Measurements from ENCODE around the gene TEX2. TPM values are rescaled to one million over a fixed set of nuclear protein-coding genes. Genes with fewer than 3 reads are reported as not detected.

TEX2 gene, protein sequence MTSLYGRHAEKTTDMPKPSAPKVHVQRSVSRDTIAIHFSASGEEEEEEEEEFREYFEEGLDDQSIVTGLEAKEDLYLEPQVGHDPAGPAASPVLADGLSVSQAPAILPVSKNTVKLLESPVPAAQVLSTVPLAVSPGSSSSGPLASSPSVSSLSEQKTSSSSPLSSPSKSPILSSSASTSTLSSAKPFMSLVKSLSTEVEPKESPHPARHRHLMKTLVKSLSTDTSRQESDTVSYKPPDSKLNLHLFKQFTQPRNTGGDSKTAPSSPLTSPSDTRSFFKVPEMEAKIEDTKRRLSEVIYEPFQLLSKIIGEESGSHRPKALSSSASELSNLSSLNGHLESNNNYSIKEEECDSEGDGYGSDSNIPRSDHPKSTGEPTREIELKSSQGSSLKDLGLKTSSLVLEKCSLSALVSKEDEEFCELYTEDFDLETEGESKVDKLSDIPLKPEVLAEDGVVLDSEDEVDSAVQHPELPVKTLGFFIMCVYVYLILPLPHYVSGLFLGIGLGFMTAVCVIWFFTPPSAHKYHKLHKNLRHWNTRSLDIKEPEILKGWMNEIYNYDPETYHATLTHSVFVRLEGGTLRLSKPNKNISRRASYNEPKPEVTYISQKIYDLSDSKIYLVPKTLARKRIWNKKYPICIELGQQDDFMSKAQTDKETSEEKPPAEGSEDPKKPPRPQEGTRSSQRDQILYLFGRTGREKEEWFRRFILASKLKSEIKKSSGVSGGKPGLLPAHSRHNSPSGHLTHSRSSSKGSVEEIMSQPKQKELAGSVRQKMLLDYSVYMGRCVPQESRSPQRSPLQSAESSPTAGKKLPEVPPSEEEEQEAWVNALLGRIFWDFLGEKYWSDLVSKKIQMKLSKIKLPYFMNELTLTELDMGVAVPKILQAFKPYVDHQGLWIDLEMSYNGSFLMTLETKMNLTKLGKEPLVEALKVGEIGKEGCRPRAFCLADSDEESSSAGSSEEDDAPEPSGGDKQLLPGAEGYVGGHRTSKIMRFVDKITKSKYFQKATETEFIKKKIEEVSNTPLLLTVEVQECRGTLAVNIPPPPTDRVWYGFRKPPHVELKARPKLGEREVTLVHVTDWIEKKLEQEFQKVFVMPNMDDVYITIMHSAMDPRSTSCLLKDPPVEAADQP
- 10 to 100 TPM; 15.2 to 15.8 TPM for total RNA-seq

DNA sequence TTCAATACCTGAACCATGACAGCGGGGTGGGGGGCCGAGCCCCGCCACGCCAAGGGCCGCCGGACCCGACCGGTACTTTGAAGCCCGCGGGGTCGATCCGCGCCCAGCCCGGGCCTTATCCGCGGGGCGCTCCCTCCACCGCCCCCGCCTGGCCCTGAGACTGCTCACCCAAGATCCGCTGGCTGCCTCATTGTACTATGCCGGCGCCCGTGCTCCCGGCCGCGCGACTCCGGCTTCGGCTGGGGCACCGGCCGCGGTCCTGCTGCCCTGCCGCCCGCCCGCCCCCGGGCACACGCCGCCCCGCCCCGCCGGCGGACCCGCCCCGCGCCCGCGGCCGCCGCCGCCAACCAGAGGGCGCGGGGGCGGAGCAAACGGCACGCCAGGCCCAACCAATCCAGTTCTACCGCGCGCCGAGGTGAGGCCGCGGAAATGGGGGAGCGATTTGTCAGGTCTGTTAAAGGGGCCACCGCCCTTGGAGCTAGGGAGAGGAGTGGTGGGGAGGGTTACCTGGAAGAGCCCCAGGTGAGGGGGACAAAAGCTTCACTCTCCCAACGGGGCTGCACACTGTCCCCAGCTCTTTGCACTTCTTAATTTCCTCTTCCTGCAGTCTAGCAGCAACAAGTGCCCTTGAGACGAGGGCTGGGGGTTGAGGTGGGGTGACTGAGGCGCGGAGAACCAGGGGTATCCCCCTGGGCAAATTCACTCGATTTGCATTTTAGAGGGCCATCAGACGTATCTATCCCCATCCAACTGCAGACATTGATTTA is at the start of gene TEX2:
Gene TEX2 (minus strand): TSS at position 261 of the 767 bp plus-strand sequence. CDS start 49,043 bp downstream, outside the sequence.
- peak; percentile 93 for DNase-seq
- Mint-ChIP-seq H3K9me3 (ENCODE audit: low read depth) (no peaks in the 10 kb centered on the region), H3K4me3 (peak within 1 kb of the TSS; percentile 96), H3K36me3 (ENCODE audit: low read depth) (peaks cover 2% of the 10 kb centered on the region), H3K4me1 (peaks cover 36% of the 10 kb centered on the region), H3K27ac (peak within 1 kb of the TSS; percentile 92), H3K27me3 (no peaks in the 10 kb centered on the region)
- peak; percentile 89 for ATAC-seq
- ChIA-PET POLR2A (interaction anchor here (1.0 to 2.1 kb wide), 2 partner anchors 117 to 243 kb away, joined by 3 to 12 read pairs; partner anchors contain the start of gene ICAM2), CTCF (interaction anchor here (0.6 to 1.3 kb wide), 5 partner anchors 10 to 713 kb away, joined by 3 to 4 read pairs (median 3); partner anchors contain the start of genes DCAF7 and ERN1)
- intact Hi-C loops (cut with DNase I, micrococcal nuclease), result loop anchor here (1.0 to 10.0 kb wide), 11 partner anchors 20 to 488 kb away; partner anchors contain the start of genes ERN1 (in 2 of the 2), ICAM2 (in 2 of the 2), CCDC47 (in 1 of the 2) and CEP95 (in 1 of the 2)

DNA sequence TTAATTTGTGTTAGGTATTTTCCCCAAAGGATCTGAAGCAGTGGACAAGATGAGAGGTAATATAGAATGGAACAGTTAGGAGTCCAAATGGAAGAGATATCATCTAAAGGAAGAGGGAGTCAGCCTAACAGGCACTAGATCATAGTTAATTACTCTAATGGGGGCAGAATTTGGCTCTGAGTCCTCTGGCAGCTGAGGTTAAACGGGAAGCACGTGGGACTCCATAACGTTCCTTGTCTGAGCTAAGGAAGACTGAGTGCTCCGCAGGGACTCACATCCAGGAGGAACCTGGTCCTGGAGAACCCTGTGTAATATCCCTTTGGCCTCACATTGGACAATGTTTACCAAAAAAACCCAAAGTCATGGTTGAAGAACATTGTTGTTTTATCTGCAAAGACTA is 46.6 kb upstream of the TEX2 start:
- Mint-ChIP-seq H3K36me3 (ENCODE audit: low read depth) (no peaks in the 10 kb centered on the region), H3K4me3 (no peak overlapping the region), H3K4me1 (peaks cover 6% of the 10 kb centered on the region), H3K27me3 (no peaks in the 10 kb centered on the region), H3K9me3 (ENCODE audit: low read depth) (no peaks in the 10 kb centered on the region), H3K27ac (no peak overlapping the region)
- DNase-seq, result no peak
- intact Hi-C loops (cut with DNase I, micrococcal nuclease), result loop anchor here in 1 of 2 experiments (5.0 kb wide), 1 partner anchor 183 kb away; no protein-coding TSS in a partner anchor
- no peak for ATAC-seq
- CTCF ChIA-PET, result interaction anchor here (0.6 to 9.2 kb wide), 4 partner anchors 18 to 110 kb away, joined by 3 to 149 read pairs (median 3); no protein-coding TSS in a partner anchor
- POLR2A ChIA-PET, result no interaction called here

DNA sequence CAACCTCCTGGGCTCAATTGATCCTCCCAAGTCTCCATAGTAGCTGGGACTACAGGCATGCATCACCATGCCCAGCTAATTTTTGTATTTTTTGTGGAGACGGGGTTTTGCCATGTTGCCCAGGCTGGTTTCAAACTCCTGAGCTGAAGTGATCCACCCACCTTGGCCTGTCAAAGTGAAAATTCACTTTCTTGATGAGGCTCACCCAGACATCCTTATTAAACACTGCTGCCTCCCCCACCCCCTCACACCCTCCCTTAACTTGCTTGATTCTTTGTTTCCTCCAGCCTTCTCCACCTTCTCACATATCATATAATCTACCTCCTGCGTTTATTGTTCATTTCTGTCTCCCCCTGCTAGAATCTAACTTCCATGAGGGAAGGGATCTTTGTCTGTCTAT is 46.0 kb upstream of the TEX2 start:
- no peak for ATAC-seq
- H3K4me1 Mint-ChIP-seq, result peaks cover 6% of the 10 kb centered on the region
- H3K27ac Mint-ChIP-seq, result no peak overlapping the region
- H3K27me3 Mint-ChIP-seq, result no peaks in the 10 kb centered on the region
- peak; percentile 13 for DNase-seq
- no peak overlapping the region for H3K4me3 Mint-ChIP-seq
- H3K36me3 Mint-ChIP-seq (ENCODE audit: low read depth), result no peaks in the 10 kb centered on the region
- POLR2A ChIA-PET, result no interaction called here
- no peaks in the 10 kb centered on the region for H3K9me3 Mint-ChIP-seq (ENCODE audit: low read depth)
- intact Hi-C loops (cut with DNase I, micrococcal nuclease), result loop anchor here in 1 of 2 experiments (5.0 kb wide), 1 partner anchor 183 kb away; no protein-coding TSS in a partner anchor
- CTCF ChIA-PET, result interaction anchor here (0.6 to 9.2 kb wide), 6 partner anchors 18 to 182 kb away, joined by 3 to 149 read pairs (median 4); no protein-coding TSS in a partner anchor

DNA sequence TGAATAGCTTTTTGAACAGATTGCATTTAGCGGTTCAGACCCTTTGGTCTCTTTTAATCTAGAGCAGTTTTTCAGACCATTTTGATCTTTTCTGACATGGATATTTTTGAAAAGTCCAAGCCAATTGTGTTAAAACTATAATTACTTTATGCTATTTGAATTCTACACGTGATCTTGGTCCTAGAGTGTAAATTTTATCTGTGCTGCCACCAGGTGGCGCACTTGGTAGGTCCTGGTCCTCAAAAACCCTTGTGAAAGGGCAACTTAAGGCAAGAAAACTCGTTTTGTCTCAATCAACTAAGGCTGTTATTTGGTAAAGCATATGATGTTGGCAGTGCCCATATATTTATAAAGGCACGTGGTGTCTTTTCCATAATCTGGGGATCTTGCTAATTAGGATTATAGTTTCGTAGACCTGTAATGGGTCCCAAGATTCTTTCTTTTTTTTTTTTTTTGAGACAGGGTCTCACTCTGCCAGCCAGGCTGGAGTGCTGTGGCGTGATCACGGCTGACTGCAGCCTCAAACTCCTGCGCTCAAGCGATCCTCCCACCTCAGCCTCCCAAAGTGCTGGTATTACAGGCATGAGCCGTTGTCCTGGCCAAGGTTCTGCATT is 43.9 kb upstream of the TEX2 start:
- H3K4me1 Mint-ChIP-seq, result peaks cover 6% of the 10 kb centered on the region
- CTCF ChIA-PET, result interaction anchor here (0.6 to 9.2 kb wide), 14 partner anchors 12 to 344 kb away, joined by 3 to 149 read pairs (median 3); no protein-coding TSS in a partner anchor
- no peaks in the 10 kb centered on the region for H3K9me3 Mint-ChIP-seq (ENCODE audit: low read depth)
- no peaks in the 10 kb centered on the region for H3K27me3 Mint-ChIP-seq
- intact Hi-C loops (cut with DNase I, micrococcal nuclease), result loop anchor here (1.0 to 5.0 kb wide), 2 partner anchors 111 to 185 kb away; no protein-coding TSS in a partner anchor
- no peak overlapping the region for H3K4me3 Mint-ChIP-seq
- peak; percentile 83 for DNase-seq
- H3K36me3 Mint-ChIP-seq (ENCODE audit: low read depth), result no peaks in the 10 kb centered on the region
- no peak overlapping the region for H3K27ac Mint-ChIP-seq
- ATAC-seq, result peak; percentile 66
- POLR2A ChIA-PET, result no interaction called here

DNA sequence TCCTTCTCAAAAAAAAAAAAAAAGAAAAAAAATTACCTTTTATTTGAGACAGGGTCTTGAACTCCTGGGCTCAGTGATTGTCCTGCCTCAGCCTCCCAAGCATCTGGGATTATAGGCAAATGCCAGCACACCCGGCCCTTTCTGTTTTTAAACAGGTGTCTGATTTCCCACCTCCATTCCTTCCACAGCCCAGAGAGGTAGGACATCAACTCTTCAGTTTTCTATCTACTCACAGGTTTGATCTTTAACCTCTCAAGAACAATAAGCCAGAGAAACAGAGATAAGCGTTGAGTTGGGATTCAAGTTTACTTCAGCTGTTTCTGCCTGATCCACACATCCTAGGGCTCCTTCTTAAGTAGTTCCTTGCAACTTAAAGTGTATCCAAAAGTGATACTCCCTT is 41.5 kb upstream of the TEX2 start:
- no peaks in the 10 kb centered on the region for H3K36me3 Mint-ChIP-seq (ENCODE audit: low read depth)
- intact Hi-C loops (cut with DNase I, micrococcal nuclease), result no loop called here
- ChIA-PET CTCF (interaction anchor here (0.6 to 9.2 kb wide), 3 partner anchors 15 to 139 kb away, joined by 3 to 149 read pairs (median 4); no protein-coding TSS in a partner anchor), POLR2A (no interaction called here)
- DNase-seq, result no peak
- no peaks in the 10 kb centered on the region for H3K27me3 Mint-ChIP-seq
- no peak for ATAC-seq
- no peaks in the 10 kb centered on the region for H3K9me3 Mint-ChIP-seq (ENCODE audit: low read depth)
- no peak overlapping the region for H3K27ac Mint-ChIP-seq
- H3K4me1 Mint-ChIP-seq, result peaks cover 6% of the 10 kb centered on the region
- no peak overlapping the region for H3K4me3 Mint-ChIP-seq

DNA sequence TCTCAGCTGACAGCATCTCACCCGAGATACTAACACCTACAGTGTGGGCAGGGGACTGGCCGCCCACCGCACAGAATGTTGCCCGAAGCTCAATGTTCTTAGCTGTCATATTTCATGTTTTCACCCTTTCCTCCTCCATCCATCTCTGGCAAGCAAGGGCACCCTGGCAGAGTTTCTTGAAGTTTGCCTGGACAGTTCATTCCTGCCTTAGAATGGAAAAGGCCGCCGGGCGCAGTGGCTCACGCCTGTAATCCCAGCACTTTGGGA is 37.6 kb upstream of the TEX2 start:
- POLR2A ChIA-PET, result no interaction called here
- Mint-ChIP-seq H3K27ac (no peak overlapping the region), H3K4me1 (no peaks in the 10 kb centered on the region), H3K36me3 (ENCODE audit: low read depth) (no peaks in the 10 kb centered on the region), H3K27me3 (no peaks in the 10 kb centered on the region), H3K9me3 (ENCODE audit: low read depth) (no peaks in the 10 kb centered on the region), H3K4me3 (no peak overlapping the region)
- CTCF ChIA-PET, result interaction anchor here (0.9 to 1.6 kb wide), 7 partner anchors 9 to 248 kb away, joined by 3 to 7 read pairs (median 4); no protein-coding TSS in a partner anchor
- no peak for ATAC-seq
- DNase-seq, result no peak
- intact Hi-C loops (cut with DNase I, micrococcal nuclease), result no loop called here

DNA sequence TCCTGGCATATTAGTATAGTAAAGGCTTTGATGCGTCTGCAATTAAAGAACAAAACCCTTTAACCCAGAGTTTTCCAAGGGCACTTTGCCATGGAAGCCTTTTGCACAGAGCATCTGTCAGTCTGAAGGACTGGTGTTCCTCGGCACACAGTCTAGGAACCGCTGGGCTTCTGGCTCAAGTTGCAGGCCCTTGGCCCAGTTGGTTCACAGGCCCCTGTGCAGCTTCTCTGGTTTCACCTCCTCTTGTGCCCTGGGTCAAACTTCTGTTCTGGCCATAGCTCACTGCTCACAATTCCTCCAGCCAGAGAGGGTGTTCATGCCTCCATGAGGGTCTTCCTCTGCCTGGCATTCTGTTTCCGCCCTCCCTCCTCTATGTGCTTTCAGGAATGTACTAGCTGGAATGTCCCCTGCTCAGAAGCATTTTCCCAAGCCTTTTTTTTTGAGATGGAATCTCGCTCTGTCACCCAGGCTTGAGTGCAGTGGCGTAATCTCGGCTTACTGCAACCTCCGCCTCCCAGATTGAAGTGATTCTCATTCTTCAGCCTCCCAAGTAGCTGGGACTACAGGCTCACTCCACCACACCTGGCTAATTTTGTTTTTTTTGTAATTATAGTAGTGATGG is 34.5 kb upstream of the TEX2 start:
- CTCF ChIA-PET, result interaction anchor here (0.6 to 1.0 kb wide), 3 partner anchors 121 to 193 kb away, joined by 3 read pairs; no protein-coding TSS in a partner anchor
- ATAC-seq (no peak), DNase-seq (no peak)
- H3K4me3 Mint-ChIP-seq, result no peak overlapping the region
- no peak overlapping the region for H3K27ac Mint-ChIP-seq
- intact Hi-C loops (cut with DNase I, micrococcal nuclease), result no loop called here
- H3K27me3 Mint-ChIP-seq, result no peaks in the 10 kb centered on the region
- H3K36me3 Mint-ChIP-seq (ENCODE audit: low read depth), result no peaks in the 10 kb centered on the region
- no peaks in the 10 kb centered on the region for H3K4me1 Mint-ChIP-seq
- POLR2A ChIA-PET, result interaction anchor here (0.6 kb wide), 1 partner anchor 164 kb away, joined by 3 read pairs; no protein-coding TSS in a partner anchor
- no peaks in the 10 kb centered on the region for H3K9me3 Mint-ChIP-seq (ENCODE audit: low read depth)

DNA sequence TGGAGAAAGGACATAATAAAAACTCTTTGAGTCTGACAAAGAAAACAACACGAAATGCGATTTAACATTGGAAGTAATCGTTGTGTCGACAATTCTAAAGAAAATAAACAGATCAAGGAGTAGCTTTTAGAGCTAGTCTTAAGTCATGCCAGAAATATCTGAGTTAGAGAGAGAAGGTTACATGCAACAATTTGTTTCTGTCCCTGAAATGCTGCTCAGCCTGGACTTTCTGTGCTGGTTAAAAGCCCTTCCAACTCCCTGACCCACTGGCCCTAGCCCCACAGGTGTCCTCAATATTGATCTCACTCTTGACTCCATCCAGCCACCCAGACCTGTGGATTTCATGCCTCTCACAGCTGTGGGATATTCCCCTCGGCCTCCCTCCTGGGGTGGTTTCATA is 33.2 kb upstream of the TEX2 start:
- CTCF ChIA-PET, result interaction anchor here (0.7 to 1.5 kb wide), 5 partner anchors 14 to 179 kb away, joined by 3 to 4 read pairs (median 3); no protein-coding TSS in a partner anchor
- no peak overlapping the region for H3K27ac Mint-ChIP-seq
- H3K4me3 Mint-ChIP-seq, result no peak overlapping the region
- intact Hi-C loops (cut with DNase I, micrococcal nuclease), result no loop called here
- POLR2A ChIA-PET, result interaction anchor here (0.6 kb wide), 1 partner anchor 151 kb away, joined by 3 read pairs; no protein-coding TSS in a partner anchor
- ATAC-seq, result no peak
- no peak for DNase-seq
- no peaks in the 10 kb centered on the region for H3K4me1 Mint-ChIP-seq
- no peaks in the 10 kb centered on the region for H3K27me3 Mint-ChIP-seq
- no peaks in the 10 kb centered on the region for H3K36me3 Mint-ChIP-seq (ENCODE audit: low read depth)
- peaks cover 2% of the 10 kb centered on the region for H3K9me3 Mint-ChIP-seq (ENCODE audit: low read depth)

DNA sequence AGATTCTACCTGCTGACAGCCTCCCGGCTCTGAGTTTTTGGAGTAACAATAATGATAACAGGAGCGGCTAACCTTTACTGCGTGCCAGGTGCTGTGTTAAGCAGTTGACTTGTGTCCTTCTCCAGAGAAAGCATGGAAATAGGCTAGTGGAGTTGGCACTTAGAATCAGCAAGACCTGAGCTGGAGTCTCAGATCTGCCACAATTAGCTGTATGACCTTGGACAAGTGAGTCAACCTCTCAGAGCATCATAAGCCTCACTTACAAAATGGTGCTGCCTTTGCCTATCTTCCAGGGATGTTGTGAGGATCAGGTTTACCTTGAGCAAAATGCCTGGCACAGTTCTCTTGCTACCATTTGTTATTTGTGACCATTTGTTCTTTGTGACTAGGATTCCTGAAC is 32.1 kb upstream of the TEX2 start:
- DNase-seq, result no peak
- Mint-ChIP-seq H3K27ac (no peak overlapping the region), H3K27me3 (no peaks in the 10 kb centered on the region), H3K4me3 (no peak overlapping the region), H3K9me3 (ENCODE audit: low read depth) (peaks cover 3% of the 10 kb centered on the region), H3K4me1 (no peaks in the 10 kb centered on the region), H3K36me3 (ENCODE audit: low read depth) (no peaks in the 10 kb centered on the region)
- ChIA-PET CTCF (interaction anchor here (0.8 to 1.5 kb wide), 4 partner anchors 11 to 124 kb away, joined by 3 to 4 read pairs (median 4); no protein-coding TSS in a partner anchor), POLR2A (interaction anchor here (1.0 kb wide), 1 partner anchor 117 kb away, joined by 3 read pairs; no protein-coding TSS in a partner anchor)
- ATAC-seq, result no peak
- intact Hi-C loops (cut with DNase I, micrococcal nuclease), result no loop called here

All from activated CD4-positive, alpha-beta T cell treated with anti-CD3 and anti-CD28 coated beads for 36 hours (primary cell).